Suprapubic skin (tissue), 4 donors: ENCODE data around the gene SCAND1.

Source experiments
- EP300 ChIP-seq: sonication (generic); formaldehyde crosslinking; IDR thresholded peaks from one replicate; pipeline ENCODE4 v1.6.1; 2017; ENCODE audit warnings: antibody characterized with exemption
- POLR2A ChIP-seq, 2 donors: fragments of 450-650 bp; IDR thresholded peaks; one replicate each; pipeline ENCODE4 v1.6.1; 2017; ENCODE audit warnings: antibody characterized with exemption in 2 of 2, mild to moderate bottlenecking in 2 of 2, moderate library complexity in 2 of 2
- POLR2AphosphoS5 ChIP-seq, 3 donors: sonication (generic); formaldehyde crosslinking; IDR thresholded peaks; one replicate each; pipeline ENCODE4 v1.6.1; 2017; ENCODE audit warnings: antibody characterized with exemption in 3 of 3
- TF ChIP-seq, protein P1 (sequence below), 2 donors: fragments of 200-600 bp in 1 of 2; fragments of 450-650 bp in 1 of 2; sonication (generic) in 1 of 2; IDR thresholded peaks; one replicate each; pipeline ENCODE4 v1.5.1; 2016 to 2019; ENCODE audit warnings: antibody characterized with exemption in 2 of 2, mild to moderate bottlenecking in 1 of 2, moderate library complexity in 1 of 2

DNA sequence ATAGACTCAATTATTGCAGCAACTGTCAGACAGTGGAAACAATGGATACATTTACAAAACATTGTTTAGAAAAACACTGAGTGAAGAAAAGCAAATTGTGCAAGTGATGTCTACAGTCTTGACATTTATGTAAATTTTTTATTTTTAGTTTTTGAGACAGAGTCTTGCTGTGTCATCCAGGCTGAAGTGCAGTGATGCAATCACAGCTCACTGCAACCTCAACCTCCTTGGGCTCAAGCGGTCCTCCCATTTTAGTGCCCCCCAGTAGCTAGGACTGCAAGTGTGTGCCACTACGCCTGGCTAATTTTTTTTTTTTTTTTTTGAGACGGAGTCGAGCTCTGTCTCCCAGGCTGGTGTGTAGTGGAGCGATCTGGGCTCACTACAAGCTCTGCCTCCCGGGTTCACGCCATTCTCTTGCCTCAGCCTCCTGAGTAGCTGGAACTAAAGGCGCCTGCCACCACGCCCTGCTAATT lies 23.8 kb upstream of the SCAND1 start:
- TF ChIP-seq, protein P1, sequence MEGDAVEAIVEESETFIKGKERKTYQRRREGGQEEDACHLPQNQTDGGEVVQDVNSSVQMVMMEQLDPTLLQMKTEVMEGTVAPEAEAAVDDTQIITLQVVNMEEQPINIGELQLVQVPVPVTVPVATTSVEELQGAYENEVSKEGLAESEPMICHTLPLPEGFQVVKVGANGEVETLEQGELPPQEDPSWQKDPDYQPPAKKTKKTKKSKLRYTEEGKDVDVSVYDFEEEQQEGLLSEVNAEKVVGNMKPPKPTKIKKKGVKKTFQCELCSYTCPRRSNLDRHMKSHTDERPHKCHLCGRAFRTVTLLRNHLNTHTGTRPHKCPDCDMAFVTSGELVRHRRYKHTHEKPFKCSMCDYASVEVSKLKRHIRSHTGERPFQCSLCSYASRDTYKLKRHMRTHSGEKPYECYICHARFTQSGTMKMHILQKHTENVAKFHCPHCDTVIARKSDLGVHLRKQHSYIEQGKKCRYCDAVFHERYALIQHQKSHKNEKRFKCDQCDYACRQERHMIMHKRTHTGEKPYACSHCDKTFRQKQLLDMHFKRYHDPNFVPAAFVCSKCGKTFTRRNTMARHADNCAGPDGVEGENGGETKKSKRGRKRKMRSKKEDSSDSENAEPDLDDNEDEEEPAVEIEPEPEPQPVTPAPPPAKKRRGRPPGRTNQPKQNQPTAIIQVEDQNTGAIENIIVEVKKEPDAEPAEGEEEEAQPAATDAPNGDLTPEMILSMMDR (IDR thresholded peaks at IDR 0.05) = no peak
- TF ChIP-seq EP300 (no peak), POLR2A (IDR thresholded peaks at IDR 0.05) (no peak), POLR2AphosphoS5 (IDR thresholded peaks at IDR 0.05) (no peak)
